PC-9 (cell line): ENCODE measurements around the gene SLC2A6. TPM values are rescaled to one million over a fixed set of nuclear protein-coding genes. Genes with fewer than 3 reads are reported as not detected.

Experiments
- BruUV-seq: library from RNA; stranded (reverse); fragments of 400-500 nt; replicated peaks from 2 replicates; lab custom pipeline; 2021; lab: Mats Ljungman, UMichigan
- CTCF ChIA-PET: fragments of 300-600 bp; sonication (Branson Sonifier 250); formaldehyde crosslinking; loops from one replicate; lab custom pipeline; 2022; ENCODE audit warnings: antibody characterized with exemption; lab: Charles Lee
- POLR2A ChIA-PET: fragments of 300-600 bp; sonication (Branson Sonifier 250); formaldehyde crosslinking; loops from one replicate; lab custom pipeline; 2022; ENCODE audit warnings: antibody characterized with exemption; ENCODE audit not compliant: unreplicated experiment; lab: Charles Lee
- DNase-seq, 2 experiments: peaks; one replicate each; pipeline versions ENCODE4 v3.0.0 to v3.0.0-alpha.2; 2015 to 2022; ENCODE audit warnings: mixed read lengths in 1 of 2
- H2AFZ ChIP-seq: fragments of 200-600 bp; sonication (generic); 2 replicates; pipeline ENCODE4 v1.8.1; 2017; ENCODE audit warnings: antibody characterized with exemption
- H3F3A ChIP-seq: fragments of 200-600 bp; sonication (generic); 2 replicates; pipeline ENCODE4 v1.8.1; 2017; ENCODE audit warnings: antibody characterized with exemption, mild to moderate bottlenecking, low read depth; ENCODE audit not compliant: insufficient read depth
- H3K27ac ChIP-seq: fragments of 200-600 bp; sonication (generic); 2 replicates; pipeline ENCODE4 v1.6.1; 2016; ENCODE audit warnings: mixed run types
- H3K27me3 ChIP-seq: fragments of 200-600 bp; sonication (generic); 2 replicates; pipeline ENCODE4 v1.6.1; 2016; ENCODE audit warnings: low read depth, mixed run types; ENCODE audit not compliant: insufficient read depth
- H3K36me3 ChIP-seq: fragments of 200-600 bp; sonication (generic); 2 replicates; pipeline ENCODE4 v1.6.1; 2016; ENCODE audit warnings: low read depth, mixed run types
- H3K4me1 ChIP-seq: fragments of 200-600 bp; sonication (generic); replicated peaks from 2 replicates; pipeline ENCODE4 v1.6.1; 2016; ENCODE audit warnings: mixed run types; ENCODE audit not compliant: insufficient read depth
- H3K4me2 ChIP-seq: fragments of 200-600 bp; sonication (generic); 2 replicates; pipeline ENCODE4 v1.6.1; 2017; ENCODE audit warnings: mixed run types
- H3K4me3 ChIP-seq: fragments of 200-600 bp; sonication (generic); 2 replicates; pipeline ENCODE4 v1.6.1; 2016; ENCODE audit warnings: mixed run types
- H3K79me2 ChIP-seq: fragments of 200-600 bp; sonication (generic); 2 replicates; pipeline ENCODE4 v1.6.1; 2017; ENCODE audit warnings: low read depth, mixed run types
- H3K9me2 ChIP-seq: fragments of 200-600 bp; sonication (generic); 2 replicates; pipeline ENCODE4 v1.8.1; 2017; ENCODE audit warnings: mild to moderate bottlenecking; ENCODE audit not compliant: insufficient read depth
- H3K9me3 ChIP-seq: fragments of 200-600 bp; sonication (generic); 2 replicates; pipeline ENCODE4 v1.8.1; 2016; ENCODE audit warnings: low read depth; ENCODE audit not compliant: insufficient read depth
- H4K20me1 ChIP-seq: fragments of 200-600 bp; sonication (generic); 2 replicates; pipeline ENCODE4 v1.8.1; 2017; ENCODE audit not compliant: insufficient read depth
- EZH2 ChIP-seq: fragments of 200-600 bp; sonication (generic); IDR thresholded peaks from 2 replicates; pipeline ENCODE4 v1.8.0; 2017; ENCODE audit warnings: antibody characterized with exemption, low read depth
- intact Hi-C: fragments of 100-400 bp; cut with micrococcal nuclease; formaldehyde crosslinking; loops from one replicate; pipeline ENCODE4 v1.10.0; 2022; ENCODE audit not compliant: unreplicated experiment
- total RNA-seq: library from RNA; stranded (reverse); gene quantifications from 2 replicates; pipeline ENCODE4 v1.2.3, GENCODE V29; 2021
- TF ChIP-seq, protein P1 (sequence below): fragments of 200-600 bp; sonication (generic); conservative IDR thresholded peaks from 2 replicates; pipeline ENCODE4 v1.6.1; 2017; ENCODE audit warnings: mixed run types, antibody characterized with exemption, mild to moderate bottlenecking, moderate library complexity

SLC2A6 gene
- total RNA-seq, 1 experiment from 2014 or later: 13.1 TPM

DNA sequence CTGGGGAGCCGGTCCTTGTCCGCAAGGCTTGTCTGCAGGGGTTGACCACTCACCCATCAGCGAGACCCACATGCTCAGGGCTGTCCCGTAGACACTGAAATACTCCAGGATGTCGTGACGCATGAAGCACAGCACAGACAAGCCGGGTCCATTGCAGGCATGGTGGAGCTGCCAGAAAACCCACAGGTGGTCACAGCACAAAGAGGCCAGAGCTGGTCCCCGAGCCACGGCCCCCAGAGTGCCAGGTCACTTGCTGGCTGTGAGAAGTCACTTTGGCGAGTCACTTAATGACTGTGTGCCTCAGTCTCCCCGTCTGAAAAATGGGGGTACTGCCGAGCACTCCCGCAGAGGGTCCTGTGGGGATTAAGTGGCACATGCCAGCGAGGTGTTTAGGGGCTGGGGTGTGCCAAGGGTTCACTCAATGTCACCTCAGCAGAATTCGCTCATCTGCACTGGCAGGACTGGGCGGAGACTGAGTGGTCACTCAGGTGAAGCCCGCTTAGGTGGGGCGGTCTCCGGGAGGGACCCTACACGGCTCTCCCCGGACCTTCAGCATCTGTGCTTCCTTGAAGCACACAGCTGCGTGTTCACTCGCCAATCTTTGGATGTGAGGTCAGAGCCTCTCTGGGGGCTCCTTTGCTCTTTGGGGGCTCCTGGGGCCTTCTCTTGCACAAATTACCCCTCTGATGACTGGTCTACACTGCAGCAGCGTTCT is 41.4 kb upstream of the SLC2A6 start:
- Histone ChIP-seq H3K9me3 (no peaks in the 10 kb centered on the region), H3K27me3 (peaks cover 95% of the 10 kb centered on the region), H3K79me2 (no peaks in the 10 kb centered on the region), H3K36me3 (no peaks in the 10 kb centered on the region), H3K4me1 (no peaks in the 10 kb centered on the region), H3K4me3 (no peak overlapping the region), H3K9me2 (no peaks in the 10 kb centered on the region), H4K20me1 (no peaks in the 10 kb centered on the region; the same call in 1 of the 2 replicates), H2AFZ (no peak overlapping the region), H3F3A (no peaks in the 10 kb centered on the region), H3K27ac (no peak overlapping the region), H3K4me2 (no peak overlapping the region)
- BruUV-seq: no TSS peak
- CTCF ChIA-PET: interaction anchor here (0.7 kb wide), 1 partner anchor 405 kb away, joined by 3 read pairs; no protein-coding TSS in a partner anchor
- intact Hi-C loops: no loop called here
- POLR2A ChIA-PET: no interaction called here
- DNase-seq: no peak
- TF ChIP-seq EZH2: no peak
- TF ChIP-seq, protein P1, sequence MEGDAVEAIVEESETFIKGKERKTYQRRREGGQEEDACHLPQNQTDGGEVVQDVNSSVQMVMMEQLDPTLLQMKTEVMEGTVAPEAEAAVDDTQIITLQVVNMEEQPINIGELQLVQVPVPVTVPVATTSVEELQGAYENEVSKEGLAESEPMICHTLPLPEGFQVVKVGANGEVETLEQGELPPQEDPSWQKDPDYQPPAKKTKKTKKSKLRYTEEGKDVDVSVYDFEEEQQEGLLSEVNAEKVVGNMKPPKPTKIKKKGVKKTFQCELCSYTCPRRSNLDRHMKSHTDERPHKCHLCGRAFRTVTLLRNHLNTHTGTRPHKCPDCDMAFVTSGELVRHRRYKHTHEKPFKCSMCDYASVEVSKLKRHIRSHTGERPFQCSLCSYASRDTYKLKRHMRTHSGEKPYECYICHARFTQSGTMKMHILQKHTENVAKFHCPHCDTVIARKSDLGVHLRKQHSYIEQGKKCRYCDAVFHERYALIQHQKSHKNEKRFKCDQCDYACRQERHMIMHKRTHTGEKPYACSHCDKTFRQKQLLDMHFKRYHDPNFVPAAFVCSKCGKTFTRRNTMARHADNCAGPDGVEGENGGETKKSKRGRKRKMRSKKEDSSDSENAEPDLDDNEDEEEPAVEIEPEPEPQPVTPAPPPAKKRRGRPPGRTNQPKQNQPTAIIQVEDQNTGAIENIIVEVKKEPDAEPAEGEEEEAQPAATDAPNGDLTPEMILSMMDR: no peak

DNA sequence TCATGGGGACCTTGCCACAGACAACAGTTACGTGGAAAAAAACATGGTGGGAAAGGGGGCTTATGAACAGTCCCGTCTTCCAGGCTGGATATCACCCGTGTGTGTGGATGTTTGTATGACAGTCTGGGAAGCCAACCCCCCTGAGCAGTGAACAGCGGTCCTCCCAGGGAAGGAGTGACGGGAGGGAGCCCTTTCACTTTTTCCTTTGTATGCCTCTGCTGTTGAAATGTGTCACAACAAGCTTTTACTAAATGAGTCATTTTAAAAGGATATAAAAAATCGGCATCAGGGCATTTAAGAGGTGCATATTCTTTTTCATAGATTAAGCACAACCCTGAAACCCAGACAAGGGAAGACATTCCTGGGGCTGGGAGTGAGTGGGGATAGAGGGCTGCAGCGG is 40.8 kb upstream of the SLC2A6 start:
- Histone ChIP-seq H2AFZ (no peak overlapping the region), H4K20me1 (no peaks in the 10 kb centered on the region; the same call in 1 of the 2 replicates), H3K36me3 (no peaks in the 10 kb centered on the region), H3K27me3 (peaks cover 93% of the 10 kb centered on the region), H3K9me3 (no peaks in the 10 kb centered on the region), H3F3A (no peaks in the 10 kb centered on the region), H3K27ac (no peak overlapping the region), H3K9me2 (no peaks in the 10 kb centered on the region), H3K79me2 (no peaks in the 10 kb centered on the region), H3K4me2 (no peak overlapping the region), H3K4me1 (no peaks in the 10 kb centered on the region), H3K4me3 (no peak overlapping the region)
- no TSS peak for BruUV-seq
- POLR2A ChIA-PET: no interaction called here
- TF ChIP-seq EZH2: no peak
- TF ChIP-seq, protein P1: no peak
- intact Hi-C loops: no loop called here
- no peak for DNase-seq
- CTCF ChIA-PET: no interaction called here

DNA sequence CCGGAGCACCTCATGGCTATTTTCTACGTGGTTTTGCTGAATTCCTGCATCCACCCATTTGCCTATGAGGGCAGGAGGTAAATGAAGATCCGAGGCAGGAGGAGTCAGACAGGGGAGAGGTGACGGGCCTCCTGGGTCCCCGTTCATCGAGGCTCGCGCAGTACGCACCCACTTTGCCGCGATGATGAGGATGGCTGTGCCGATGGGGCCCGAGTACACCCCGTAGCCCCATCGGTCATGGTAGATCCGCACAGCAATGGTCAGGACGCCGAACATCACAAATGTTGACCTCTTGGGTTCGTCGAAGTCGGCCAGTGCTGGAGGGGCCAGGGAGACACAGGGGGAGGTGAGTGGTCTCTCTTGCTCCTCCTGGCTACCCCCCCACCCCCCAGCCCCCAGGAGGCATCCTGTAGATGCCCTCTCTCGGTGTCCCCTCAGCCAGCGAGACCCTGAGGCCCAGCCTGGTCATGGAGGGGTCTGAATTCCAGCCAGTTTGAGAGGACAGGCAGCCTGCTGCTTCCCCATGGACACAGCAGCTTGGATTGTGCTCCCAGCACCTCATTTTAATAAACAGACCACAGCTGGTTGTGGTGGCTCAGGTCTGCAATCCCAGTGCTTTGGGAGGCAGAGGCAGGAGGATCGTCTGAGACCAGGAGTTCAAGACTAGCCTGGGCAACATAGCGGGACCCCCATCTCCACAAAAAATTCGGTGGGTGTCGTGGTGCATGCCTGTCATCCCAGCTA is 40.0 kb upstream of the SLC2A6 start:
- H3K27ac ChIP-seq: no peak overlapping the region
- no peak overlapping the region for H3K4me3 ChIP-seq
- no peaks in the 10 kb centered on the region for H3K36me3 ChIP-seq
- H3K4me1 ChIP-seq: no peaks in the 10 kb centered on the region
- H3F3A ChIP-seq: no peaks in the 10 kb centered on the region
- H3K4me2 ChIP-seq: no peak overlapping the region
- H3K9me2 ChIP-seq: no peaks in the 10 kb centered on the region
- BruUV-seq: no TSS peak
- TF ChIP-seq, protein P1: no peak
- TF ChIP-seq EZH2: no peak
- DNase-seq: no peak
- ChIA-PET POLR2A (interaction anchor here (0.5 kb wide), 1 partner anchor 107 kb away, joined by 9 read pairs; no protein-coding TSS in a partner anchor), CTCF (no interaction called here)
- intact Hi-C loops: no loop called here
- H2AFZ ChIP-seq: no peak overlapping the region
- no peaks in the 10 kb centered on the region for H3K9me3 ChIP-seq
- H4K20me1 ChIP-seq: no peaks in the 10 kb centered on the region; the same call in 1 of the 2 replicates
- no peaks in the 10 kb centered on the region for H3K79me2 ChIP-seq
- H3K27me3 ChIP-seq: peaks cover 89% of the 10 kb centered on the region
